Medulla oblongata (tissue), 1 donor: ENCODE results near the gene THAP11.
"Not testable (repeated sequence)": the region's sequence is repeated elsewhere in the genome, so short reads cannot be mapped to it uniquely, and the experiment has no call there.

Experiments
- DNase-seq: peaks from one replicate; pipeline ENCODE4 v3.0.0-alpha.2; 2015; ENCODE audit errors: extremely low spot score

THAP11 gene

GRCh38 chr16:67862623-67863583 lies 20.8 kb downstream of the THAP11 start:
- DNase-seq, result no peak

DNA sequence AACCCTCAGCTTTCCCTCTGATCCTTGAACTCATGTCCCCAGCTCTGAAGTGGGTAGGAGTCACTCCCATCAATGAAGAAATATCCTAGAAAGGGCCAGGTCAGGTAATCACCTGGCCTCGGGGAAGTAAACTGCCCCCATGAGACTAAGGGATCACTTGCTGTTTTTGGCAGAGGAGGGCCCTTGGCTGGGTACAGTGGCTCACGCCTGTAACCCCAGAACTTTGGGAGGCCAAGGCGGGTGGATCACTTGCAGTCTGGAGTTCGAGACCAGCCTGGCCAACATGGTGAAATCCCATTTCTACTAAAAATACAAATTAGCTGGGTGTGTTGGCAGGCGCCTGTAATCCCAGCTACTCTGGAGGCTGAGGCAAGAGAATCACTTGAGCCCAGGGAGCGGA lies 21.9 kb downstream of the THAP11 start:
- DNase-seq, result not testable (repeated sequence)

DNA sequence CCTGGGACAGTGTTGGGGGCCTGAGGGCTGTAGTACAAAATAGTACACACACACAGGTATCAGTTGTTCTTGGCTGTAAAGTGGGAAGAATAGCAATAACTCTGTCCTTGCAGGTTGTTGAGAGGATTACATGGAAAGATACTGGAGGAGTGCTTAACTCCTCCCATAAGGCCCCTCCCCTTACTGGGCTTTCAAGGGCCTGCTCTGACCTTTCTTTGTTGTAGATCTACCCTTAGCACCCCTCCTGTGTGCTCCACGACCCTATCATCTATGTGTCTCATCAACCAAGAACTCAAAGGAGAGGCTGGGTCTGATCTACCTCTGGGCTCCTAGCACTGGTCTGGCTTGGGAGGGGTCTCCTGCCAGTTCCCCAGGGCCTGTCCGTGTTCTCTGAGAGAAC lies 22.5 kb downstream of the THAP11 start:
- DNase-seq, result no peak

GRCh38 chr16:67865318-67865717 lies 23.2 kb downstream of the THAP11 start:
- no peak for DNase-seq

- DNase-seq, result no peak
These were observed 26.2 kb downstream of the THAP11 start for GRCh38 chr16:67868290-67868689.

- DNase-seq, result no peak
These were observed 27.5 kb downstream of the THAP11 start for GRCh38 chr16:67869653-67870052.

GRCh38 chr16:67871256-67871655 lies 29.1 kb downstream of the THAP11 start:
- no peak for DNase-seq

DNA sequence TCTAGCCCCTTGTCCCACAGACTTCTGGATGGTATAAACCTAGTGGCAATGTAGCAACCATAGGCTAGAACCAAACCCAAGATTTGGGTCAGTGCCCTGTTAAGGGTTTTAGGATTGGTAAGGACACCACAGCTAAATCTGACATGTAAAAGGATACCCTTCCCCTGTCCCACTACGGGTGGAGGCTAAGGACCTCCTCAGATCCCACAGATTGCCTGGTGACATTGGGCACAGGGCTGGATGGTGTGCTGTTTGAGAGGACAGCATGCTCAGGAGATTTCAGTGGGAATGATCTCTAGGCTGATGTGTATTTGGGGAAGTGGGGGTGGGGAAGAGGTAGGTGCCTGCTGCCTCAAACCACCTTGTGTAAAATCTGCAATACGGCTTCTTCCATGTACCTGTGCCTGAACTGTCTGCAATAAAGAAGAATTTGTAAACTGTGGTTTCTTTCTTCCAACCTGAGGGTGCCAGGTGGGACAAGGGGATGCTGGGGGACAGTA lies 30.1 kb downstream of the THAP11 start:
- no peak for DNase-seq

DNA sequence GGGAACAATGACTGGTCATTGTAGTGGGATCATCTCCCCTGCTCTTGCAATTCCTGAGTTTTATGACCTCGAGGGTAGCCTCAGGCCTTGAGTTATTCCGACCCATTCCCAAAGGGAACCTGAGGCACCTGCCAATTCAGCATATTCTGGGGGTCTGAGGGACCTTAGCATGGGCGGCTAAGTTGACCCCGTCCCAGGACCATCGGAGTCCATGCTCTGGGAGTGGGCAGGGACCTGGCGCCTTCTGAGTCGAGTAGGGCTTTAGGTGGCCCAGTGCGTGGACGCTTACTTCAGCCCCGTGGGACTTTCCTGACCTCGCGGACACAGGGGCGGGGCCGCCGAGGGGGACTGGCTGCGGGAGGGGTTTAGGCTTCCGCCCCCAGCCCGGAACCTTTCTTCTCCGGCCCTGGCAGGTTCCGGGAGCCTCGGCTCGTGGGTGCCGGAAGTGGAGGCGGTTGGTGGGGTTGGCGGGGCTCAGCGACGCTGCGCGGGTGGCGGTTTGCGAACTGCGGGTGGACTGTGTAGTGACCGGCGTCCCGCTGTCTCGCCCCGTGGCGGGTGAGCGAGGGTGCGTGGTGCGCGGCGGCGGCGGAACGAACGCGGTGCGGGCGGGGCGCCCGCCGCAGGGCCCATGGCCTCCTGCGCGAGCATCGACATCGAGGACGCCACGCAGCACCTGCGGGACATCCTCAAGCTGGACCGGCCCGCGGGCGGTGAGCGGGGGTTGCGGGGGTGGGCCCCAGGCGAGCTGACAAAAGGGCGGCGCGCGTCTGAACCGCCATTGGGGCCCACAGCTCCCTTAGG lies 30.7 kb downstream of the THAP11 start, which contains the start of gene EDC4:
EDC4 (plus strand) TSS at position 422 of the 804 bp plus-strand sequence; CDS start at position 632, 210 bp downstream.
- DNase-seq, result peak; percentile 73

DNA sequence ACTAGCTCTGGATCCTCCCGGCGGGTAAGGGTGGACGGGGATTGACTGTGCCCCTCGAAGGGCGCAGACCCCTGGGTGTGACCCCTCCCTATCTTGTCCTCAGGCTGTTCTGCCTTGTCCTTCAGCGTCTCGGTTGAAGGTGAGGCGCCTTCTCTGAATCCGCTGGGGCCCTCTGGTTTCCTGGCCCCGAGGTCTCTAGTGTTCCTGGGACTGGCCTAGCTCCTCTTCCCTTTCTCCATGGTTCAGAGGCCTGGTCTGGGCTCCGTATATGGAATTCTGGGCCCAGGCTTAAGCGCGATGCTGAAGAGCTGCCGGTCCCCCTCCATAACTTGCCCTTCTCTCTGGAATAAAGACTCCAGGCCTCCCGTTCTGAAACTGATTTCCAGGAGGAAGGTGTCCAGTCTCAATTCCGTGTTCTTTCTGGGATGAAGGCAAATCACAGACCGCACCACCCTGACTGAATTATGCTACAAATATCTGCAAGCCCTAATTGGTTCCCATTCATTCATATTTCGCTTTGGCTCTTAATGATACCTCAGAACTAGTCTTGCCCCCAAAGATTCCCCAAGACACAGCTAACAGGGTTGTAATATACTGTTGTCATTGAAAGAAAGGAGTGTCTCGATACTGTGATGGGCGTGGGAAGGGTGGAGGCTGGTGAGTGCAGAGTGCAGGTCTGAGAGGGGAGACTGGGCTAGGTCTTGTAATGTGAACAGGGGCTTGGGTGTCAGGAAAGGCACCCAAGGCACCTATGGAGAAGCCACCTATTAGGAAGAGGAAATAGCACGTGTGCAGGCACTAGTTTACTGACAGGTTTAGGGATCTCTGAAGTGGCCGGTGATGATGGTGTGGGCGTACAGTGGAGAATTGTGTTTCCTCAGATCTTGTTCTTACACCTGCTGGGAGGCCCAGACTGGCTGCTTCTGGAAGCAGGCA lies 31.6 kb downstream of the THAP11 start:
- DNase-seq, result no peak

DNA sequence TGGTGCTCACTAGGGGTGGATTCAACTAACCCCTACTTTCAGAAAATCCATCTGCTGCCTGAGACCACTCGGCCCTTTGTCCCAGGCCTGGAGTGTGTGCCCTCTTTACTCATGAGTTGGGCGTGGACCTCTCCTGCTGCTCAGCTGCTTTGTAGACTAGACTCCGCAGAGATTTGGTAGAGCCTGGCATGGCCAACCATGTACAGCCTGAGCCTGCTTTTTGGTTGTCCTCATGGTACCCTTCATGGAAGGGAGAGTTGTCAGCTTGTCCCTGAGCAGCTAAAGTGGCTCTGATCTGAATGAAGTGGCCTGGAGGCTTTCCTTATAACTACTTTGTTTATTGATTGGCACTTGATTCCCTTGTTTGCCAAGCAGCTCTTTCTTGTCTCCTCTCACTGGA lies 32.3 kb downstream of the THAP11 start:
- DNase-seq, result no peak

GRCh38 chr16:67877064-67877463 lies 34.9 kb downstream of the THAP11 start:
- no peak for DNase-seq

- DNase-seq, result no peak
These were observed 36.1 kb downstream of the THAP11 start for GRCh38 chr16:67878232-67878631.

DNA sequence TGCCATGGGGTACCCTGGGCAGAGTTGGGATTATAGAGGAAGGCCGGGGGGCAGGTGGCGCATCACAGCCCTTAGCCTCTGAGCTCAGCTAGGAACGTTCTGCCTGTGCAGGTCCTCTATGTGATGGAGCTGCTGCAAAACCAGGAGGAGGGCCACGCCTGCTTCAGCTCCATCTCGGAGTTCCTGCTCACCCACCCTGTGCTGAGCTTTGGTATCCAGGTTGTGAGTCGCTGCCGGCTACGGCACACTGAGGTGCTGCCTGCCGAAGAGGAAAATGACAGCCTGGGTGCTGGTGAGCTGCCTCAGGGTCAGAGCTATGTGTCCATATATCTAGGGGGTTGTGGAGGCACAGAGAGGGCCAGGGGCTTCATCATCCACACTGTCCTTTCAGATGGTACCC lies 36.7 kb downstream of the THAP11 start:
- DNase-seq, result no peak

- DNase-seq, result no peak
These were observed 37.3 kb downstream of the THAP11 start for GRCh38 chr16:67879462-67879861.

- DNase-seq, result no peak
These were observed 37.8 kb downstream of the THAP11 start for GRCh38 chr16:67879936-67880335.

- DNase-seq, result no peak
These were observed 38.5 kb downstream of the THAP11 start for GRCh38 chr16:67880584-67880983.

GRCh38 chr16:67881621-67882161 lies 39.6 kb downstream of the THAP11 start:
- peak; percentile 64 for DNase-seq

DNA sequence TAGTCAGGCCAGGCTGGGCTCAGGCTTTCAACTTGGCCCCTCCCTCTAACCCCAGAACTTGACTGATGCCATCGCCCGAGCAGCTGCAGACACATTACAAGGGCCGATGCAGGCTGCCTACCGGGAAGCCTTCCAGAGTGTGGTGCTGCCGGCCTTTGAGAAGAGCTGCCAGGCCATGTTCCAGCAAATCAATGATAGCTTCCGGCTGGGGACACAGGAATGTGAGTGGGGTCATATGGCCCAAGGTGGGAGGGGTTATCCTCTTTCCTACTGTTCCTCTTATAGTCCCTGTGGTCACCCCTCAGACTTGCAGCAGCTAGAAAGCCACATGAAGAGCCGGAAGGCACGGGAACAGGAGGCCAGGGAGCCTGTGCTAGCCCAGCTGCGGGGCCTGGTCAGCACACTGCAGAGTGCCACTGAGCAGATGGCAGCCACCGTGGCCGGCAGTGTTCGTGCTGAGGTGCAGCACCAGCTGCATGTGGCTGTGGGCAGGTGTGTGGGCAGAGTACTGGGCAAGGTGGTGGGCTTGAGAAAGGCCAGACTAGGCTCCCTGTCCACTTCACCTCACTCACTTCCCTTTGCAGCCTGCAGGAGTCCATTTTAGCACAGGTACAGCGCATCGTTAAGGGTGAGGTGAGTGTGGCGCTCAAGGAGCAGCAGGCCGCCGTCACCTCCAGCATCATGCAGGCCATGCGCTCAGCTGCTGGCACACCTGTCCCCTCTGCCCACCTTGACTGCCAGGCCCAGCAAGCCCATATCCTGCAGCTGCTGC lies 40.4 kb downstream of the THAP11 start:
- DNase-seq, result peak; percentile 91
